ENCODE data around the gene SPINT3. TPM values are rescaled to one million over a fixed set of nuclear protein-coding genes. Genes with fewer than 3 reads are reported as not detected.

Gene SPINT3
- total RNA-seq, 1 donor from 2014 or later = not detected

GRCh38 chr20:45508068-45508886 lies 7.1 kb downstream of the SPINT3 start:
- TF ChIP-seq CTCF (IDR thresholded peaks at IDR 0.05; ENCODE audit: insufficient read depth, low read length, severe bottlenecking) = no peak
- DNase-seq (ENCODE audit: low read depth) (no peak), FAIRE-seq (no peak)
- Histone ChIP-seq H3K4me3 (ENCODE audit: low read depth, low read length) (no peak overlapping the region), H3K27me3 (ENCODE audit: control insufficient read depth, insufficient read depth, low read length) (peaks cover 1% of the 10 kb centered on the region), H3K36me3 (ENCODE audit: control insufficient read depth, insufficient read depth, low read length) (no peaks in the 10 kb centered on the region)

- DNase-seq (ENCODE audit: low read depth) (peak; percentile 83), FAIRE-seq (no peak)
- H3K4me3 ChIP-seq (ENCODE audit: low read depth, low read length) = no peak overlapping the region
- no peaks in the 10 kb centered on the region for H3K36me3 ChIP-seq (ENCODE audit: control insufficient read depth, insufficient read depth, low read length)
- no peak for TF ChIP-seq CTCF (IDR thresholded peaks at IDR 0.05; ENCODE audit: insufficient read depth, low read length, severe bottlenecking)
- H3K27me3 ChIP-seq (ENCODE audit: control insufficient read depth, insufficient read depth, low read length) = peaks cover 1% of the 10 kb centered on the region
Measured at GRCh38 chr20:45507011-45507820, 8.2 kb downstream of the SPINT3 start.

GRCh38 chr20:45506398-45506797 lies 9.0 kb downstream of the SPINT3 start:
- TF ChIP-seq CTCF (IDR thresholded peaks at IDR 0.05; ENCODE audit: insufficient read depth, low read length, severe bottlenecking) = no peak
- FAIRE-seq = peak; percentile 50
- DNase-seq (ENCODE audit: low read depth) = no peak
- no peak overlapping the region for H3K4me3 ChIP-seq (ENCODE audit: low read depth, low read length)
- H3K36me3 ChIP-seq (ENCODE audit: control insufficient read depth, insufficient read depth, low read length) = no peaks in the 10 kb centered on the region
- H3K27me3 ChIP-seq (ENCODE audit: control insufficient read depth, insufficient read depth, low read length) = peaks cover 1% of the 10 kb centered on the region

- Histone ChIP-seq H3K27me3 (ENCODE audit: control insufficient read depth, insufficient read depth, low read length) (peaks cover 1% of the 10 kb centered on the region), H3K36me3 (ENCODE audit: control insufficient read depth, insufficient read depth, low read length) (no peaks in the 10 kb centered on the region), H3K4me3 (ENCODE audit: low read depth, low read length) (no peak overlapping the region)
- DNase-seq (ENCODE audit: low read depth) = no peak
- FAIRE-seq = no peak
- no peak for TF ChIP-seq CTCF (IDR thresholded peaks at IDR 0.05; ENCODE audit: insufficient read depth, low read length, severe bottlenecking)
Measured at GRCh38 chr20:45503403-45503802, 12.0 kb downstream of the SPINT3 start.

GRCh38 chr20:45502561-45502960 lies 12.9 kb downstream of the SPINT3 start:
- DNase-seq (ENCODE audit: low read depth) (no peak), FAIRE-seq (no peak)
- TF ChIP-seq CTCF (IDR thresholded peaks at IDR 0.05; ENCODE audit: insufficient read depth, low read length, severe bottlenecking) = no peak
- Histone ChIP-seq H3K4me3 (ENCODE audit: low read depth, low read length) (no peak overlapping the region), H3K27me3 (ENCODE audit: control insufficient read depth, insufficient read depth, low read length) (peaks cover 1% of the 10 kb centered on the region), H3K36me3 (ENCODE audit: control insufficient read depth, insufficient read depth, low read length) (no peaks in the 10 kb centered on the region)
